GM21576 (cell line): ENCODE results near the gene ZNF768.

Experiments used
- ATAC-seq: cut with Tn5 transposase; IDR thresholded peaks from one replicate; pipeline ENCODE4 v1.9.1; 2021; ENCODE audit warnings: mild to moderate bottlenecking, moderate library complexity; ENCODE audit not compliant: unreplicated experiment

The ZNF768 gene

GRCh38 chr16:30474684-30475083 lies 51.7 kb downstream of the ZNF768 start:
- no peak for ATAC-seq

GRCh38 chr16:30474074-30474452 lies 52.3 kb downstream of the ZNF768 start:
- ATAC-seq, result no peak
